Measurements from ENCODE around the gene KLHL14. TPM values are rescaled to one million over a fixed set of nuclear protein-coding genes. Genes with fewer than 3 reads are reported as not detected.

KLHL14 gene
- total and polyA plus RNA-seq, 9 donors: 0.23 to 3.7 (median 1.5) TPM

DNA sequence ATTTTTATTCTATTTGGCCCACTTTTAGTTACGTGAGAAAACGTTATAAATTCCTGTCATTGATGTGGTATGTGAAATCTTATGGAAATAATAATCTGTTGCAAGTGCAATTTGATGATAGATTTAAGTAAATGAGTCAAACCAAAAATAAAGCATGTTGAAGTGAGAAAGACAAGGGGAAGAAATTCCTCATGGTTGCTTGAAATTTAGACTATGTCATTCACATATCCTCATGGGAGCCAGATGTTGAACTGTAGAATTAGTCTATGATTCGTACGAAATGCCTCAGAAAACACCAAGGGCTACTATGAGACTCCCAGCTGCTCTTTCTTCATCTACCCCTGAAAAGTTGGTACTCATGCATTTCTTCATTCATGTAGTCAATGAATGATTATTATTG is 55.7 kb downstream of the KLHL14 start:
- TF ChIP-seq, protein P1, sequence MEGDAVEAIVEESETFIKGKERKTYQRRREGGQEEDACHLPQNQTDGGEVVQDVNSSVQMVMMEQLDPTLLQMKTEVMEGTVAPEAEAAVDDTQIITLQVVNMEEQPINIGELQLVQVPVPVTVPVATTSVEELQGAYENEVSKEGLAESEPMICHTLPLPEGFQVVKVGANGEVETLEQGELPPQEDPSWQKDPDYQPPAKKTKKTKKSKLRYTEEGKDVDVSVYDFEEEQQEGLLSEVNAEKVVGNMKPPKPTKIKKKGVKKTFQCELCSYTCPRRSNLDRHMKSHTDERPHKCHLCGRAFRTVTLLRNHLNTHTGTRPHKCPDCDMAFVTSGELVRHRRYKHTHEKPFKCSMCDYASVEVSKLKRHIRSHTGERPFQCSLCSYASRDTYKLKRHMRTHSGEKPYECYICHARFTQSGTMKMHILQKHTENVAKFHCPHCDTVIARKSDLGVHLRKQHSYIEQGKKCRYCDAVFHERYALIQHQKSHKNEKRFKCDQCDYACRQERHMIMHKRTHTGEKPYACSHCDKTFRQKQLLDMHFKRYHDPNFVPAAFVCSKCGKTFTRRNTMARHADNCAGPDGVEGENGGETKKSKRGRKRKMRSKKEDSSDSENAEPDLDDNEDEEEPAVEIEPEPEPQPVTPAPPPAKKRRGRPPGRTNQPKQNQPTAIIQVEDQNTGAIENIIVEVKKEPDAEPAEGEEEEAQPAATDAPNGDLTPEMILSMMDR (IDR thresholded peaks at IDR 0.05): no peak
- no peak for TF ChIP-seq EP300 (IDR thresholded peaks at IDR 0.05)
- no peak for TF ChIP-seq POLR2A (IDR thresholded peaks at IDR 0.05)
- intact Hi-C loops (cut with DNase I): no loop called here
- no peaks in the 10 kb centered on the region for H3K36me3 ChIP-seq
- no peaks in the 10 kb centered on the region for H3K4me1 ChIP-seq (ENCODE audit: insufficient read depth)
- no peak overlapping the region for H3K4me3 ChIP-seq
- no peaks in the 10 kb centered on the region for H3K9me3 ChIP-seq
- 90 to 94% (median 90%) methylated on average over 4 of the region's 4 CpGs for WGBS, 3 donors
- H3K27me3 ChIP-seq: no peaks in the 10 kb centered on the region
- DNase-seq: no peak
- no peak overlapping the region for H3K27ac ChIP-seq

DNA sequence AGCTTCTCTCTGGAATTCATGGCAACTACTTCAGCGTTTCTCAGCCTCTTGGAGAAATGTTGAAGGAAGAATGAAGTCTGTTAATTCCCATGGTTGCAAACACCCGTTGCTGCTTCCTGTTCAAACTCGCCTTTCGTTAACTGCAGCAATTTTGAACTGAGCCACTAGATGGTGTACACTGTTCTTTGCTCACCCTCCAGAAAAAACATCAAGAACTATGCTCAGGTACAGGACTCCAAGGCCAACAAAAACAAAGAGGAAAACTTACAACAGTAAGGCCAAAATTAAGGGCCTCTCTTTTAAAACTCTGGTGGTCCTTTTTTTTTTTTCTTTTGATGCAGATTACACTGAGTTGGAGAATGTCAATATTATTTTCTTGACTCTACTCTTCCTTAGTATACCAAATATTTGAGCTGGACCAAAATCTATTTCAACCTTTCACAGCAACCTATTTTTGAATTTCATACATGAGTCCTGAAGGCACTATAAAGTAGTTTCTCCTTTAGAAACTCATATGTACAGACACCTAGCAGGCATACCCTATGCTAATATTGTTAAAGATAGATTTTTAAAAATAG is 58.2 kb downstream of the KLHL14 start:
- no peak for DNase-seq
- no peaks in the 10 kb centered on the region for H3K9me3 ChIP-seq
- 1% methylated on average over 4 of the region's 4 CpGs for WGBS, 3 donors
- intact Hi-C loops (cut with DNase I): no loop called here
- no peaks in the 10 kb centered on the region for H3K4me1 ChIP-seq (ENCODE audit: insufficient read depth)
- TF ChIP-seq EP300 (IDR thresholded peaks at IDR 0.05) (no peak), POLR2A (IDR thresholded peaks at IDR 0.05) (no peak)
- TF ChIP-seq, protein P1 (IDR thresholded peaks at IDR 0.05): peak in 1 of 3 donors; percentile 34
- H3K27ac ChIP-seq: no peak overlapping the region
- H3K4me3 ChIP-seq: no peak overlapping the region
- no peaks in the 10 kb centered on the region for H3K36me3 ChIP-seq
- no peaks in the 10 kb centered on the region for H3K27me3 ChIP-seq

DNA sequence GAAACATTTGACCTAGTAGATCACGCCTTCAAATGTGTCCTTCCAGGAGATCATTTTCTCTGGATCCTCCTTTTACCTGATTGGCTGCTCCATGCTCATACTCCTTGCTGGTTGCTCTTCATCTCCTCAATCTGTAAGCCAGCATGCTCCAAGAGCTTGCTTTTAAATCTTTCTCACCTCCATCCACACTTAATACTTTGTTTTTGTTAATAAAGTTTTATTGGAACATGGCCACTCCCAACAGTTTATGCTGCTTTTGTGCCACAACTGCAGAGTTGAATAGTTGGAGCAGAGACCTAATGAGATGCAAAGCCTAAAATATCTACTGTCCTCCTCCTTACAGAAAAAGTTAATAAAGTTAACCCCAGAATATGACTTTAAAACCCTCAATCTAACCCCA is 60.0 kb downstream of the KLHL14 start:
- WGBS, 3 donors: 88 to 96% (median 91%) methylated on average over 1 of the region's 1 CpG
- Histone ChIP-seq H3K36me3 (no peaks in the 10 kb centered on the region), H3K4me3 (no peak overlapping the region), H3K27me3 (no peaks in the 10 kb centered on the region), H3K4me1 (ENCODE audit: insufficient read depth) (no peaks in the 10 kb centered on the region), H3K27ac (no peak overlapping the region), H3K9me3 (no peaks in the 10 kb centered on the region)
- no peak for TF ChIP-seq EP300 (IDR thresholded peaks at IDR 0.05)
- TF ChIP-seq POLR2A (IDR thresholded peaks at IDR 0.05): no peak
- TF ChIP-seq, protein P1 (IDR thresholded peaks at IDR 0.05): no peak
- intact Hi-C loops (cut with DNase I): no loop called here
- DNase-seq: no peak

DNA sequence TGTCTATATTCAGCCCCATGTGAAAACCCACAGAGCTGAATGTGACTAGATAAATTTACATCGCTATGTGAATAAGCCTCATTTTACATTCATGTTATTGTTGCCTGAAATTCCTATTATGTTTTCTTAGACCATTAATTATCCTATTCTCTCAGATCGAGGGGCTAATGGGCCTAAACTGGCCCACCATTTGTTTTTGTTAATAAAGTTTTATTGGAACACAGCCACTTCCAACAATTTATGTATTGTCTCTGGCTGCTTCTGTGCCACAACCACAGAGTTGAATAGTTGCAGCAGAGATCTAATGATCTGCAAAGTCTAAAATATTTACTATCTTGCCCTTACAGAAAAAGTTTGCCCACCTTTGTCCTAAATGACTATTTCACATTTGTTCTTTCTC is 61.0 kb downstream of the KLHL14 start:
- Histone ChIP-seq H3K27me3 (no peaks in the 10 kb centered on the region), H3K4me1 (ENCODE audit: insufficient read depth) (no peaks in the 10 kb centered on the region)

More for the DNA sequence above, 61.0 kb downstream of the KLHL14 start:
- H3K4me3 ChIP-seq: no peak overlapping the region
- intact Hi-C loops (cut with DNase I): no loop called here
- H3K9me3 ChIP-seq: no peaks in the 10 kb centered on the region
- no peak for DNase-seq
- H3K27ac ChIP-seq: no peak overlapping the region
- no peak for TF ChIP-seq EP300 (IDR thresholded peaks at IDR 0.05)
- no peak for TF ChIP-seq POLR2A (IDR thresholded peaks at IDR 0.05)
- TF ChIP-seq, protein P1 (IDR thresholded peaks at IDR 0.05): no peak
- no peaks in the 10 kb centered on the region for H3K36me3 ChIP-seq
- WGBS, 3 donors: 87 to 90% (median 89%) methylated on average over 2 of the region's 2 CpGs

All from ovary (tissue), 9 donors.